Measurements from ENCODE around the gene AFF4. TPM values are rescaled to one million over a fixed set of nuclear protein-coding genes. Genes with fewer than 3 reads are reported as not detected.

The AFF4 gene
- total and polyA plus RNA-seq, 10 of the 15 experiments (the other 5 are each of a cell fraction or from before 2014, with no cell fraction given) = 1.1 to 20.2 (median 10.4) TPM

DNA sequence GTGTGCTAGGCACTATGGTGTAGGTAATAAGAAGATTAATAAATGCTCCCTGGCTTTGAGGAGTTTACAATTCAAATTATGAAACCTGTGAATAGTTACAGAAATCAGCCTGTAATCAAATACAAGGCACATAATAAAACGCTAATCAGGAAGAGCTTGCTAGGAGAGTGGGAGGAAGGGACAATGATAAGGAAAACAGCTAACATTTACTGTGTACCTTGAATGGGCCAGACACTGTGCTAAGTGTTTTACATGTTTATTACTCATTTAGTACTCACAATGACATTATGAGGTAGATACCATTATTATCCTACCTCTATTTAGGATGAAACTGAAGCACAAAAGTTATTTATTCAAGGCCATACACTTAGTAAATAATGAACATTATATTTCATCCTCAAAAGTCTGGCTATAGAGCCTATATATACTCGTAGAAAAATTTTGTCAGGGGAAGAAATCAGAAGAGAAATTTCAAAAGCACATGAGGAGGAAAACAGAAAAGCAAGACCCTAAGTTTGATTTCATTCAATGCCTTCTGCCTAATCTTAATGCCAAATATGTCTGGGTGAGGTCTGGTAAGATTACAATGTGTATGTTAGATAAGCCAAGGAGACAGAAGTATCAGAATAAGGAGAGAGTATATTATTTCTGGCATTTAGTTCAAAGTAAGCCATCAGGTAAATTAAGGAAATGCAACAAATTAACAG, 35.9 kb downstream of the AFF4 start:
- Histone ChIP-seq H3K9ac (ENCODE audit: control insufficient read depth, insufficient read depth, low read length) (no peak overlapping the region), H3K4me1 (ENCODE audit: control insufficient read depth, insufficient read depth, low read length) (no peaks in the 10 kb centered on the region), H3K36me3 (ENCODE audit: control insufficient read depth in 2 of 2, insufficient read depth in 2 of 2, low read length in 1 of 2) (peaks cover 0 to 21% of the 10 kb centered on the region in 2 experiments; a peak in 2 of 4 replicates), H3K79me2 (ENCODE audit: control insufficient read depth, insufficient read depth, low read length) (no peaks in the 10 kb centered on the region; the same call in 1 of the 2 replicates), H3K27ac (ENCODE audit: control insufficient read depth, insufficient read depth) (no peak overlapping the region), H3K4me2 (ENCODE audit: control insufficient read depth, insufficient read depth) (no peak overlapping the region), H3K4me3 (no peak overlapping the region), H3K27me3 (replicated peaks in 1 of 2; ENCODE audit: control insufficient read depth in 2 of 2, insufficient read depth in 2 of 2, low read length in 1 of 2) (no peaks in the 10 kb centered on the region), H4K20me1 (ENCODE audit: control insufficient read depth, insufficient read depth) (no peaks in the 10 kb centered on the region), H3K9me3 (replicated peaks; ENCODE audit: control insufficient read depth, insufficient read depth, low read length) (no peaks in the 10 kb centered on the region), H2AFZ (ENCODE audit: control insufficient read depth, low read depth, low read length) (no peak overlapping the region)
- DNase-seq (ENCODE audit: low read depth, low spot score) = no peak
- no peak for ATAC-seq
- TF ChIP-seq NFXL1 (IDR thresholded peaks at IDR 0.05; ENCODE audit: borderline replicate concordance) (no peak), HDAC6 (IDR thresholded peaks at IDR 0.05; ENCODE audit: unreplicated experiment) (no peak), KLF5 (IDR thresholded peaks at IDR 0.05; ENCODE audit: partially characterized antibody) (no peak), ZNF622 (IDR thresholded peaks at IDR 0.05) (no peak), RAD51 (IDR thresholded peaks at IDR 0.05) (no peak), BMI1 (IDR thresholded peaks at IDR 0.05; ENCODE audit: borderline replicate concordance) (no peak)
- no TSS peak for BruUV-seq (replicated peaks)
- in situ Hi-C loops (cut with MboI) (no loop called here), intact Hi-C loops (cut with micrococcal nuclease; ENCODE audit: unreplicated experiment) (no loop called here)
- POLR2A ChIA-PET = interaction anchor here (1.0 kb wide), 1 partner anchor 48 kb away, joined by 4 read pairs; no protein-coding TSS in a partner anchor
- SMC1A ChIA-PET (ENCODE audit: uncharacterized antibody, unreplicated experiment) = no interaction called here
- no peak for FAIRE-seq
- RAD21 ChIA-PET (ENCODE audit: unreplicated experiment) = no interaction called here
- CTCF ChIA-PET = no interaction called here
- 91% methylated on average over 2 of the region's 2 CpGs for WGBS (ENCODE audit: insufficient coverage, insufficient replicate concordance, low lambda C conversion rate, missing lambda C conversion rate)

DNA sequence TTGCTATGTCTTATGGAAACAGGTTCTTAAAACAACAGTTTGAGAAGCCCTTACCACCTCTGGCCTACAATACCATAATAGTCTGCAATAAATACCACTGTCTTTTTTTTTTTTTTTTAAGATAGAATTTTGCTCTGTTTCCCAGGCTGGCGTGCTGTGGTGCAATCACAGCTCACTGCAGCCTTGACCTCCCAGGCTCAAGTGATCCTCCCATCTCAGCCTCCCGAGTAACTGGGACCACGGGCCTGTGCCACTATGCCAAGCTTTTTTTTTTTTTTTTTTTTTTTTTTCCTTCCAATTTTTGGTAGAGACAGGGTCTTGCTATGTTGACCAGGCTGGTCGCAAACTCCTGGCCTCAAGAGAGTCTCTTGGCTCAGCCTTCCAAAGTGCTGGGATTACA, 37.0 kb downstream of the AFF4 start:
- H3K9ac ChIP-seq (ENCODE audit: control insufficient read depth, insufficient read depth, low read length) = no peak overlapping the region
- BruUV-seq (replicated peaks) = no TSS peak
- ATAC-seq (no peak), FAIRE-seq (no peak), DNase-seq (ENCODE audit: low read depth, low spot score) (no peak)
- RAD21 ChIA-PET (ENCODE audit: unreplicated experiment) = interaction anchor here (0.6 kb wide), 1 partner anchor 9 kb away, joined by 3 read pairs; no protein-coding TSS in a partner anchor
- no peak overlapping the region for H3K27ac ChIP-seq (ENCODE audit: control insufficient read depth, insufficient read depth)
- no peak overlapping the region for H3K4me2 ChIP-seq (ENCODE audit: control insufficient read depth, insufficient read depth)
- no peaks in the 10 kb centered on the region; the same call in 1 of the 2 replicates for H3K79me2 ChIP-seq (ENCODE audit: control insufficient read depth, insufficient read depth, low read length)
- H3K36me3 ChIP-seq (ENCODE audit: control insufficient read depth in 2 of 2, insufficient read depth in 2 of 2, low read length in 1 of 2) = peaks cover 0 to 24% of the 10 kb centered on the region in 2 experiments; a peak in 2 of 4 replicates
- SMC1A ChIA-PET (ENCODE audit: uncharacterized antibody, unreplicated experiment) = interaction anchor here (0.7 kb wide), 1 partner anchor 182 kb away, joined by 3 read pairs; no protein-coding TSS in a partner anchor
- no peaks in the 10 kb centered on the region for H3K4me1 ChIP-seq (ENCODE audit: control insufficient read depth, insufficient read depth, low read length)
- no peak for TF ChIP-seq EGR1 (IDR thresholded peaks at IDR 0.05; ENCODE audit: borderline replicate concordance in 1 of 2, low read depth in 2 of 2, low read length in 2 of 2)
- no peak for TF ChIP-seq DPF2 (IDR thresholded peaks at IDR 0.05)
- TF ChIP-seq MYB (IDR thresholded peaks at IDR 0.05; ENCODE audit: borderline replicate concordance, low read depth, low read length) = no peak
- no peak for TF ChIP-seq ZNF274 (IDR thresholded peaks at IDR 0.05; ENCODE audit: insufficient read depth, insufficient read length)
- no peak for TF ChIP-seq CREB1 (IDR thresholded peaks at IDR 0.05; ENCODE audit: low read depth)
- no peak for TF ChIP-seq WRNIP1 (IDR thresholded peaks at IDR 0.05; ENCODE audit: borderline replicate concordance, low read depth, low read length)
- POLR2A ChIA-PET = interaction anchor here (1.0 kb wide), 1 partner anchor 50 kb away, joined by 4 read pairs; no protein-coding TSS in a partner anchor
- intact Hi-C loops (cut with micrococcal nuclease; ENCODE audit: unreplicated experiment) = no loop called here
- H4K20me1 ChIP-seq (ENCODE audit: control insufficient read depth, insufficient read depth) = no peaks in the 10 kb centered on the region
- H3K27me3 ChIP-seq (replicated peaks in 1 of 2; ENCODE audit: control insufficient read depth in 2 of 2, insufficient read depth in 2 of 2, low read length in 1 of 2) = no peaks in the 10 kb centered on the region
- in situ Hi-C loops (cut with MboI) = no loop called here
- no peaks in the 10 kb centered on the region for H3K9me3 ChIP-seq (replicated peaks; ENCODE audit: control insufficient read depth, insufficient read depth, low read length)
- WGBS (ENCODE audit: insufficient coverage, insufficient replicate concordance, low lambda C conversion rate, missing lambda C conversion rate) = 94% methylated on average over 3 of the region's 4 CpGs
- CTCF ChIA-PET = no interaction called here
- no peak overlapping the region for H3K4me3 ChIP-seq
- H2AFZ ChIP-seq (ENCODE audit: control insufficient read depth, low read depth, low read length) = no peak overlapping the region
